GM15510 (cell line): Measurements from ENCODE around the gene ATP2B3.

Experiments
- POLR2A ChIP-seq: IDR thresholded peaks from 3 replicates; pipeline ENCODE4 v1.6.1; 2011; ENCODE audit warnings: borderline replicate concordance; ENCODE audit not compliant: insufficient read length; ENCODE audit errors: extremely low read depth

ATP2B3 gene

GRCh38 chrX:153481043-153481442 is 36.4 kb upstream of the ATP2B3 start:
- TF ChIP-seq POLR2A = no peak

GRCh38 chrX:153482376-153483015 is 34.9 kb upstream of the ATP2B3 start:
- TF ChIP-seq POLR2A = no peak

- TF ChIP-seq POLR2A = no peak
These were observed 31.9 kb upstream of the ATP2B3 start for GRCh38 chrX:153485396-153486080.

- no peak for TF ChIP-seq POLR2A
These were observed 31.3 kb upstream of the ATP2B3 start for GRCh38 chrX:153486171-153486570.

GRCh38 chrX:153487590-153488071 is 29.8 kb upstream of the ATP2B3 start:
- no peak for TF ChIP-seq POLR2A

- no peak for TF ChIP-seq POLR2A
These were observed 29.1 kb upstream of the ATP2B3 start for GRCh38 chrX:153488231-153488914.

GRCh38 chrX:153490217-153490930 is 27.1 kb upstream of the ATP2B3 start:
- TF ChIP-seq POLR2A = no peak

- no peak for TF ChIP-seq POLR2A
These were observed 26.0 kb upstream of the ATP2B3 start for GRCh38 chrX:153491351-153491914.

GRCh38 chrX:153491918-153492317 is 25.5 kb upstream of the ATP2B3 start:
- no peak for TF ChIP-seq POLR2A

GRCh38 chrX:153492543-153492942 is 24.9 kb upstream of the ATP2B3 start:
- no peak for TF ChIP-seq POLR2A

GRCh38 chrX:153493085-153493484 is 24.4 kb upstream of the ATP2B3 start:
- TF ChIP-seq POLR2A = no peak

- TF ChIP-seq POLR2A = no peak
These were observed 23.4 kb upstream of the ATP2B3 start for GRCh38 chrX:153494061-153494460.

GRCh38 chrX:153494541-153495361 is 22.7 kb upstream of the ATP2B3 start, which contains the start of gene BGN:
Gene BGN, plus strand, starts transcription at chrX:153494980. Its CDS starts 9,652 bp downstream, at chrX:153504632.
- no peak for TF ChIP-seq POLR2A

- no peak for TF ChIP-seq POLR2A
These were observed 22.1 kb upstream of the ATP2B3 start for GRCh38 chrX:153495362-153495751.
